Bronchial epithelial cell (primary cell): ENCODE measurements around the gene KIRREL2. TPM values are rescaled to one million over a fixed set of nuclear protein-coding genes. Genes with fewer than 3 reads are reported as not detected.
"Not testable (repeated sequence)": the region's sequence is repeated elsewhere in the genome, so short reads cannot be mapped to it uniquely, and the experiment has no call there.

ENCODE experiments used
- DNase-seq: peaks from one replicate; pipeline ENCODE4 v3.0.0-alpha.2; 2010; ENCODE audit warnings: low read depth
- FAIRE-seq: peaks from 2 replicates; lab custom pipeline; 2011; peaks lifted over from hg19 to GRCh38; lab: Jason Lieb, UNC
- H3K27me3 ChIP-seq: 2 replicates; pipeline ENCODE4 v1.5.1; 2011; ENCODE audit warnings: low read length; ENCODE audit not compliant: control insufficient read depth, insufficient read depth
- H3K36me3 ChIP-seq: 2 replicates; pipeline ENCODE4 v1.5.1; 2011; ENCODE audit warnings: low read length; ENCODE audit not compliant: control insufficient read depth, insufficient read depth
- H3K4me3 ChIP-seq: 2 replicates; pipeline ENCODE4 v1.5.1; 2011; ENCODE audit warnings: mild to moderate bottlenecking, low read depth, low read length, control low read depth
- CTCF ChIP-seq: IDR thresholded peaks from 2 replicates; pipeline ENCODE4 v1.5.1; 2011; ENCODE audit warnings: mild to moderate bottlenecking, moderate library complexity, low read length, control low read depth, inconsistent platforms; ENCODE audit not compliant: insufficient read depth, severe bottlenecking
- total RNA-seq: library from RNA; depleted of rRNA; stranded (reverse); fragments of >200 nt; gene quantifications from 2 replicates; pipeline ENCODE4 v1.2.1, GENCODE V29; 2014

Gene KIRREL2
- total RNA-seq, 1 donor from 2014 or later: not detected

DNA sequence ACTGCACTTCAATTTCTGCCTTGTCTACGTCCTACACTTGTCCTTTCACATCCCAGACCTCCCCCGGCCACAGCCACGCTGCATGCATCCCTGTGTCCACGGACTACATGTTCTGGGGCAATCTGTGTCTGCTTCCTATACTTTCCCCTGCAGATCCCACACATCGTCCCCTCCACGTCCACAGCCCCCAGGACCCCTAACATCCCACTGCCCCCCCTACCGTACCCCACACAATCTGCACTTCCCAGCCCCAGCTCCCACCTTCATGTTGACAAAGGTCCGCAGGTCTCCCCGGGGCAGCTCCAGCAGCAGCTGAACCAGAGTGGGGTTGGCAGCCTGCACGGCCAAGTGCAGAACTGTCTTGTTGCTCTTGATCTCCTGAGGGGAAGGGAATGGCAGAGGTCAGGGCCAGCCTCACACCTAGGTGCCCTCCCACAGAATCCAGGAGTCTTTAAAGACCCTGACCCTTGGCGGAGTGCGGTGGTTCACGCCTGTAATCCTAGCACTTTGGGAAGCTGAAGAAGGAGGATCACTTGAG lies 33.5 kb downstream of the KIRREL2 start:
- no peak for FAIRE-seq
- no peak overlapping the region for H3K4me3 ChIP-seq
- peaks cover 19% of the 10 kb centered on the region for H3K36me3 ChIP-seq
- H3K27me3 ChIP-seq: no peaks in the 10 kb centered on the region
- DNase-seq: no peak
- TF ChIP-seq CTCF: no peak

- H3K36me3 ChIP-seq: peaks cover 29% of the 10 kb centered on the region
- not testable (repeated sequence) for H3K27me3 ChIP-seq, H3K4me3 ChIP-seq, FAIRE-seq, DNase-seq
These were observed 35.1 kb downstream of the KIRREL2 start for GRCh38 chr19:35891819-35892218.

- no peak for FAIRE-seq
- DNase-seq: no peak
- Histone ChIP-seq H3K27me3 (no peaks in the 10 kb centered on the region), H3K36me3 (peaks cover 27% of the 10 kb centered on the region), H3K4me3 (no peak overlapping the region)
- TF ChIP-seq CTCF: no peak
These were observed 37.6 kb downstream of the KIRREL2 start for GRCh38 chr19:35894342-35894741.

DNA sequence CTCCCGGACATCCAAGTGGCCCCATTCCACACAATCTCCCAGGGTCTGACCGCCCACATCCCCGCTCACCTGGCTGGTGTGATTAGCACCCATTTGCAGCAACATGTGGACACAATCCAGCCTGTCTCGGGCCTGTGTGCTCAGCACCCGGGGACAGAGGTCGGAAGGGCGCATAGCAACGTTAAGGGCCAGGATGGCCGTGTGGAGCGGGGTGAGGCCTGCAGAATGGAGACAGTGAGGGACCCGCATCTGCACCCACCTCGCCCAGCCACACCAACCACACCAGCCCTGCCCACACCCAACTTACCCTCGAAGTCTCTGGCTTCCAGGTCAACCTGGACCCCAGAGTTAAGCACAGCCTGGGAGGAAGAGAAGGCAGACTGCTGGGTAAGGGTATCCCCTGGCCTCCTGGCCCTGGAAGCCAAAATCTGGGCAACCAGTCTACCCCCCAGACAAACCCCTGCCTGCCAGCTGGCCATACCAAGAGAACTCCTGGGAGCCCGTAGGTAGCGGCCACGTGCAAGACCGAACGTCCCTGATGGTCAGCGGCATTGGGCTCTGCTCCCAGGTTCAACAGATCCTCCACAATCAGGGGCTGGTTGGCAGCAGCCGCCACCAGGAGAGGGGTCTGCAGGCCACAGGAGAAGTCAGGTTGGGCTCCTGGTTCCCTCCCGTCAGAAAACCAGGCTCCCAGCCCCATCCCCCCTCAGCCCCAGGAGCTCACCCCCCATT lies 39.4 kb downstream of the KIRREL2 start:
- H3K27me3 ChIP-seq: no peaks in the 10 kb centered on the region
- TF ChIP-seq CTCF: no peak
- peaks cover 15% of the 10 kb centered on the region for H3K36me3 ChIP-seq
- no peak for FAIRE-seq
- no peak for DNase-seq
- no peak overlapping the region for H3K4me3 ChIP-seq

GRCh38 chr19:35896643-35897040 lies 39.9 kb downstream of the KIRREL2 start:
- DNase-seq: no peak
- no peaks in the 10 kb centered on the region for H3K27me3 ChIP-seq
- no peak for TF ChIP-seq CTCF
- no peak overlapping the region for H3K4me3 ChIP-seq
- no peak for FAIRE-seq
- peaks cover 15% of the 10 kb centered on the region for H3K36me3 ChIP-seq

DNA sequence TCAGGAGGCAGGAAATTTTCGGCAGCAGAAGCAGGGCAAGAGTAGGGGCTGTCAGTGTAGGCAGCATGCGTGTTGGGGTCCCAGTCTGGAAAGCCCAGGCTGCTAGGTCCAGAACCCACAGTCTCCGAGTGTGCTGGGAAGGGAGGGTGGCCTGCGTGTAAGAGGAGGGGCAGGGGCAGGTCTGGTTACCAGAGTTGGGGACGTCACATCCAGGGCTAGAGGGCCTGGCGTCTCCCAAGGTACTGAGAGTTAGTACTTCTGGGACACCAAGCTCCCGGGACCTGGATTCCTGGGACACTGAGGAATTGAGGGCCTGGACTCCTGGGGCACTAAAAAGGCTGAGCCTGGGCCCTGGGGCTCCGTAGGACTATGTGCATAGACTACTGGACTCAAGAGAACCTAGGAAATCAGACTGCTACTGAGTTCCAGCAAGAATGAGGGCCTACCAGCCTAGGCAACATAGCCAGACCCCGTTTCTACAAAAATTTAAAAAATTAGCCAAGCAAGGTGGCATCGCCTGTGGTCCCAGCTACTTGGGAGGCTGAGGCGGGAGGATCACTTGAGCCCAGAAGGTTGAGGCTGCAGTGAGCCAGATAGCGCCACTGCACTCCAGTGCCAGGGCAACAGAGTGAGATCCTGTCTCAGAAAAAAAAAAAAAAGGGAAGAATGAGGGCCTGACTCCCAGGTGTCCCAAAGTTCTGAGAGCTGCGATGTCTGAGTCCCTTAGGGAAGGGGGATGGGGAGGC lies 41.2 kb downstream of the KIRREL2 start:
- H3K4me3 ChIP-seq: peak overlapping the region; percentile 56

More for the DNA sequence above, 41.2 kb downstream of the KIRREL2 start:
- H3K27me3 ChIP-seq: no peaks in the 10 kb centered on the region
- peaks cover 15% of the 10 kb centered on the region for H3K36me3 ChIP-seq
- no peak for DNase-seq
- FAIRE-seq: no peak
- no peak for TF ChIP-seq CTCF
